H1 (cell line): ENCODE measurements around the gene F13B. TPM values are rescaled to one million over a fixed set of nuclear protein-coding genes. Genes with fewer than 3 reads are reported as not detected.

Source experiments
- CTCF ChIA-PET: fragments of 300-600 bp; sonication (Branson Sonifier 250); formaldehyde crosslinking; loops from one replicate; lab custom pipeline; 2021; ENCODE audit not compliant: partially characterized antibody; lab: Charles Lee
- POLR2A ChIA-PET: fragments of 300-600 bp; sonication (Branson Sonifier 250); formaldehyde crosslinking; loops from one replicate; lab custom pipeline; 2021; ENCODE audit warnings: inconsistent platforms; ENCODE audit not compliant: partially characterized antibody; lab: Charles Lee
- DNase-seq, 2 experiments: peaks; one replicate each; pipeline versions ENCODE4 v3.0.0 to v3.0.0-alpha.2; 2010 to 2022; ENCODE audit warnings: low spot score in 2 of 2, low read depth in 1 of 2, mixed read lengths in 1 of 2
- FAIRE-seq: peaks from 2 replicates; lab custom pipeline; 2011; peaks lifted over from hg19 to GRCh38; lab: Jason Lieb, UNC
- H2AFZ ChIP-seq: 2 replicates; pipeline ENCODE4 v1.8.1; 2012; ENCODE audit warnings: low read length, inconsistent platforms
- H2AK5ac ChIP-seq: 2 replicates; pipeline ENCODE4 v1.6.1; 2013; ENCODE audit warnings: low read depth, low read length
- H2BK120ac ChIP-seq: replicated peaks from 2 replicates; pipeline ENCODE3; 2013; ENCODE audit warnings: low read depth, low read length, inconsistent platforms
- H2BK12ac ChIP-seq: 2 replicates; pipeline ENCODE4 v1.6.1; 2013; ENCODE audit warnings: low read depth, low read length
- H2BK15ac ChIP-seq: 2 replicates; pipeline ENCODE4 v1.6.1; 2013; ENCODE audit warnings: low read length
- H2BK20ac ChIP-seq: 2 replicates; pipeline ENCODE4 v1.6.1; 2013; ENCODE audit warnings: low read length
- H2BK5ac ChIP-seq: 2 replicates; pipeline ENCODE4 v1.6.1; 2013; ENCODE audit warnings: low read depth, low read length
- H3K14ac ChIP-seq: 2 replicates; pipeline ENCODE4 v1.6.1; 2013; ENCODE audit warnings: inconsistent platforms; ENCODE audit not compliant: insufficient read length
- H3K18ac ChIP-seq: 2 replicates; pipeline ENCODE4 v1.6.1; 2013; ENCODE audit warnings: low read length; ENCODE audit errors: extremely low read depth
- H3K23ac ChIP-seq: 2 replicates; pipeline ENCODE4 v1.6.1; 2013; ENCODE audit warnings: inconsistent platforms; ENCODE audit not compliant: insufficient read length
- H3K23me2 ChIP-seq: 2 replicates; pipeline ENCODE4 v1.6.1; 2013; ENCODE audit warnings: low read depth, low read length
- H3K27ac ChIP-seq: 2 replicates; pipeline ENCODE4 v1.6.1; 2011; ENCODE audit warnings: low read depth, low read length, inconsistent platforms
- H3K27me3 ChIP-seq, 4 experiments: replicated peaks in 1 of 4; 1 replicate in 1 of 4; 2 replicates in 3 of 4; pipeline versions ENCODE4 v1.6.1 to v1.8.1; 2011 to 2013; ENCODE audit warnings: low read length in 3 of 4, mild to moderate bottlenecking in 3 of 4, inconsistent platforms in 2 of 4, mixed read lengths in 2 of 4, moderate library complexity in 1 of 4; ENCODE audit not compliant: control insufficient read depth in 3 of 4, insufficient read depth in 3 of 4; ENCODE audit errors: extremely low read depth in 1 of 4
- H3K36me3 ChIP-seq, 4 experiments: 2 replicates each; pipeline versions ENCODE4 v1.6.1 to v1.8.1; 2011 to 2013; ENCODE audit warnings: mild to moderate bottlenecking in 4 of 4, low read length in 3 of 4, moderate library complexity in 2 of 4, control low read depth in 1 of 4, inconsistent platforms in 1 of 4; ENCODE audit not compliant: insufficient read depth in 4 of 4, control insufficient read depth in 2 of 4
- H3K4ac ChIP-seq: replicated peaks from 2 replicates; pipeline ENCODE3; 2013; ENCODE audit warnings: low read length, low read depth, mixed read lengths, inconsistent platforms; ENCODE audit not compliant: insufficient read length
- H3K4me1 ChIP-seq, 4 experiments: replicated peaks in 1 of 4; 1 replicate in 1 of 4; 2 replicates in 3 of 4; pipeline versions ENCODE4 v1.6.1 to v1.8.1; 2011 to 2013; ENCODE audit warnings: low read length in 3 of 4, inconsistent platforms in 2 of 4, mixed read lengths in 1 of 4; ENCODE audit not compliant: insufficient read depth in 4 of 4, control insufficient read depth in 3 of 4
- H3K4me2 ChIP-seq, 2 experiments: 2 replicates each; pipeline versions ENCODE4 v1.6.1 to v1.8.1; 2011 to 2013; ENCODE audit warnings: low read depth in 2 of 2, low read length in 2 of 2, control low read depth in 1 of 2, inconsistent platforms in 1 of 2, mild to moderate bottlenecking in 1 of 2; ENCODE audit not compliant: insufficient read depth in 1 of 2
- H3K4me3 ChIP-seq, 4 experiments: fragments of 200-600, 300-600 bp in 1 of 4; sonication (generic), shearing (Covaris generic), sonication (Bioruptor Twin) in 1 of 4; 2 replicates each; pipeline versions ENCODE4 v1.5.1 to v1.8.1; 2011 to 2016; ENCODE audit warnings: low read length in 4 of 4, low read depth in 3 of 4, control low read depth in 2 of 4, inconsistent platforms in 2 of 4, mild to moderate bottlenecking in 2 of 4, mixed read lengths in 1 of 4, moderate library complexity in 1 of 4; ENCODE audit not compliant: insufficient read depth in 2 of 4; ENCODE audit errors: extremely low read depth in 1 of 4
- H3K56ac ChIP-seq: replicated peaks from 2 replicates; pipeline ENCODE3; 2013; ENCODE audit warnings: low read depth, mild to moderate bottlenecking, mixed read lengths, low read length, inconsistent platforms; ENCODE audit not compliant: insufficient read length
- H3K79me1 ChIP-seq: 2 replicates; pipeline ENCODE4 v1.6.1; 2013; ENCODE audit warnings: low read depth, low read length, control low read depth
- H3K79me2 ChIP-seq, 2 experiments: 2 replicates each; pipeline versions ENCODE4 v1.6.1 to v1.8.1; 2012 to 2013; ENCODE audit warnings: low read length in 2 of 2, mild to moderate bottlenecking in 2 of 2, inconsistent platforms in 1 of 2; ENCODE audit not compliant: insufficient read depth in 2 of 2, control insufficient read depth in 1 of 2
- H3K9ac ChIP-seq, 4 experiments: replicated peaks in 1 of 4; 1 replicate in 1 of 4; 2 replicates in 3 of 4; pipeline versions ENCODE4 v1.6.1 to v1.8.1; 2011 to 2013; ENCODE audit warnings: low read depth in 3 of 4, low read length in 3 of 4, control low read depth in 2 of 4, mild to moderate bottlenecking in 2 of 4, moderate library complexity in 2 of 4, inconsistent platforms in 1 of 4; ENCODE audit errors: extremely low read depth in 1 of 4
- H3K9me3 ChIP-seq, 2 experiments: 2 replicates each; pipeline versions ENCODE4 v1.6.1 to v1.8.1; 2012 to 2013; ENCODE audit warnings: mild to moderate bottlenecking in 2 of 2, moderate library complexity in 2 of 2, control low read depth in 1 of 2, inconsistent platforms in 1 of 2, low read depth in 1 of 2, low read length in 1 of 2, mixed read lengths in 1 of 2; ENCODE audit not compliant: insufficient read depth in 2 of 2
- H4K20me1 ChIP-seq, 2 experiments: replicated peaks in 1 of 2; 2 replicates each; pipeline versions ENCODE3 to v1.8.1; 2011 to 2013; ENCODE audit warnings: inconsistent platforms in 2 of 2, low read length in 2 of 2, mild to moderate bottlenecking in 1 of 2; ENCODE audit not compliant: insufficient read depth in 2 of 2, control insufficient read depth in 1 of 2
- H4K5ac ChIP-seq: 2 replicates; pipeline ENCODE4 v1.6.1; 2013; ENCODE audit warnings: low read length, low read depth, mixed read lengths, inconsistent platforms; ENCODE audit not compliant: insufficient read length
- H4K8ac ChIP-seq: 2 replicates; pipeline ENCODE4 v1.8.0; 2013; ENCODE audit warnings: mild to moderate bottlenecking, moderate library complexity, low read length, inconsistent platforms; ENCODE audit not compliant: insufficient read depth; ENCODE audit errors: extremely low read depth
- H4K91ac ChIP-seq: replicated peaks from 2 replicates; pipeline ENCODE3; 2013; ENCODE audit warnings: low read length, mixed read lengths, inconsistent platforms; ENCODE audit not compliant: insufficient read length
- GTF2F1 ChIP-seq: IDR thresholded peaks from 2 replicates; pipeline ENCODE4 v1.6.1; 2012; ENCODE audit warnings: low read depth, low read length, improper control_type of control experiment, borderline replicate concordance
- SAP30 ChIP-seq: fragments of 300-600 bp; sonication (generic); IDR thresholded peaks from 2 replicates; pipeline ENCODE4 v1.7.1; 2012; ENCODE audit warnings: low read length, moderate library complexity, mild to moderate bottlenecking, inconsistent platforms; ENCODE audit not compliant: insufficient read depth, insufficient replicate concordance
- WGBS, 2 experiments: shearing (Covaris generic) in 1 of 2; methylation state at CpG; one replicate each; pipeline versions ENCODE4 v1.1.6 to v1.1.7; 2013 to 2015; ENCODE audit warnings: low lambda C conversion rate in 2 of 2, mixed read lengths in 2 of 2, inconsistent platforms in 1 of 2, low coverage in 1 of 2, missing lambda C conversion rate in 1 of 2; ENCODE audit not compliant: insufficient replicate concordance in 2 of 2, insufficient coverage in 1 of 2, insufficient read length in 1 of 2; ENCODE audit errors: extremely low coverage in 1 of 2, missing lambda C conversion rate in 1 of 2; 5-methylcytosine and 5-hydroxymethylcytosine counted together
- polyA plus RNA-seq, 7 experiments: library from polyadenylated mRNA; depleted of rRNA in 3 of 7; stranded (reverse) in 5 of 7; unstranded in 2 of 7; fragments of >200 nt in 5 of 7; fragments of 200-250 nt in 2 of 7; gene quantifications; 1 replicate in 5 of 7; 2 replicates in 1 of 7; 4 replicates in 1 of 7; pipeline versions ENCODE4 v1.2.1 to v1.2.3, GENCODE V29; 2011 to 2013; ENCODE audit warnings: missing spikeins in 2 of 7, mixed read lengths in 2 of 7
- total RNA-seq: library from RNA; stranded (reverse); fragmentation: NEBNext Ultra II Directional; extraction: Animal tissue kit (Norgen Biotek cat#: 25700); gene quantifications from 2 replicates; pipeline ENCODE4 v1.2.1, GENCODE V29; 2021

F13B gene
- total and polyA plus RNA-seq, 2 of the 8 experiments (the other 6 are each of a cell fraction or from before 2014, with no cell fraction given), result not detected

GRCh38 chr1:197101978-197102377 lies 34.9 kb upstream of the F13B start:
- Histone ChIP-seq H3K9me3 (peaks cover 32 to 35% of the 10 kb centered on the region in 2 experiments), H4K20me1 (no peaks in the 10 kb centered on the region), H2BK15ac (no peak overlapping the region), H3K4ac (no peak overlapping the region), H3K4me1 (no peaks in the 10 kb centered on the region), H3K23ac (no peak overlapping the region), H3K27ac (no peak overlapping the region), H3K9ac (no peak overlapping the region), H2BK5ac (no peak overlapping the region), H3K79me1 (no peaks in the 10 kb centered on the region), H2AFZ (no peak overlapping the region), H3K36me3 (peaks cover 2 to 45% (median 27%) of the 10 kb centered on the region in 4 experiments; a peak in 7 of 8 replicates), H3K79me2 (no peaks in the 10 kb centered on the region), H3K18ac (no peak overlapping the region), H4K8ac (no peak overlapping the region), H4K91ac (no peak overlapping the region), H2BK20ac (no peak overlapping the region)
- FAIRE-seq, result no peak
- POLR2A ChIA-PET, result interaction anchor here (1.3 to 1.7 kb wide), 2 partner anchors 11 to 25 kb away, joined by 3 to 4 read pairs; no protein-coding TSS in a partner anchor
- DNase-seq, result no peak
- WGBS, 2 experiments, result 84% methylated on average over 3 of the region's 3 CpGs; no CpG with 5 or more reads in 1 of the 2 experiments
- 0 out of 2 replicates have a peak, but pooled peaks have one; percentile 42 for TF ChIP-seq GTF2F1
- TF ChIP-seq SAP30, result no peak
- TF ChIP-seq, all 59 proteins: peak for 1
- H3K27me3 ChIP-seq, result no peaks in the 10 kb centered on the region
- H4K5ac ChIP-seq, result no peak overlapping the region
- H2AK5ac ChIP-seq, result no peak overlapping the region
- no peak overlapping the region for H3K4me2 ChIP-seq
- CTCF ChIA-PET, result no interaction called here
- no peak overlapping the region for H3K56ac ChIP-seq
- no peak overlapping the region for H3K14ac ChIP-seq
- H3K23me2 ChIP-seq, result no peaks in the 10 kb centered on the region
- H3K4me3 ChIP-seq, result no peak overlapping the region
- H2BK120ac ChIP-seq, result no peak overlapping the region
- no peak overlapping the region for H2BK12ac ChIP-seq
